Neural cell (in vitro differentiated cells): ENCODE results near the gene CAP2. TPM values are rescaled to one million over a fixed set of nuclear protein-coding genes. Genes with fewer than 3 reads are reported as not detected.

Source experiments
- H2AFZ ChIP-seq: fragments of 200-600, 300-800 bp; sonication (generic), shearing (Covaris generic); 2 replicates; pipeline ENCODE4 v1.6.0; 2014; ENCODE audit warnings: low read depth, mild to moderate bottlenecking, antibody characterized with exemption, low read length, moderate library complexity
- H3F3A ChIP-seq: fragments of 200-600 bp; shearing (Covaris generic); 2 replicates; pipeline ENCODE4 v1.6.1; 2016; ENCODE audit warnings: mild to moderate bottlenecking, moderate library complexity, mixed read lengths, antibody characterized with exemption, low read length; ENCODE audit not compliant: insufficient read depth, poor library complexity, severe bottlenecking
- H3K27ac ChIP-seq: fragments of 200-600, 300-800 bp; sonication (generic), shearing (Covaris generic); 2 replicates; pipeline ENCODE4 v1.5.1; 2014; ENCODE audit warnings: mild to moderate bottlenecking, low read length, moderate library complexity
- H3K27me3 ChIP-seq: fragments of 300-800, 200-600 bp; sonication (generic), shearing (Covaris generic); 2 replicates; pipeline ENCODE4 v1.6.0; 2014; ENCODE audit warnings: mild to moderate bottlenecking, low read depth, low read length, moderate library complexity; ENCODE audit not compliant: insufficient read depth
- H3K36me3 ChIP-seq: fragments of 300-800, 200-600 bp; sonication (generic), shearing (Covaris generic); 2 replicates; pipeline ENCODE4 v1.5.1; 2014; ENCODE audit warnings: mild to moderate bottlenecking, antibody characterized with exemption, low read length, moderate library complexity; ENCODE audit not compliant: insufficient read depth
- H3K4me2 ChIP-seq: fragments of 300-800, 200-600 bp; sonication (generic), shearing (Covaris generic); 2 replicates; pipeline ENCODE4 v1.6.0; 2014; ENCODE audit warnings: mild to moderate bottlenecking, low read length
- H3K4me3 ChIP-seq: fragments of 300-800, 200-600 bp; sonication (generic), shearing (Covaris generic); 2 replicates; pipeline ENCODE4 v1.5.1; 2014; ENCODE audit warnings: mild to moderate bottlenecking, low read length, moderate library complexity
- H3K79me2 ChIP-seq: fragments of 200-600 bp; shearing (Covaris generic); replicated peaks from 2 replicates; pipeline ENCODE4 v1.6.0; 2014; ENCODE audit warnings: mild to moderate bottlenecking, low read length, moderate library complexity; ENCODE audit not compliant: insufficient read depth
- H3K9ac ChIP-seq: fragments of 300-800, 200-600 bp; sonication (generic), shearing (Covaris generic); 2 replicates; pipeline ENCODE4 v1.6.1; 2016; ENCODE audit warnings: mild to moderate bottlenecking, low read length, mixed read lengths
- H3K9me2 ChIP-seq: fragments of 200-600 bp; shearing (Covaris generic); 2 replicates; pipeline ENCODE4 v1.6.1; 2016; ENCODE audit warnings: mild to moderate bottlenecking, low read length, mixed read lengths; ENCODE audit not compliant: insufficient read depth
- H3K9me3 ChIP-seq: fragments of 200-600, 300-800 bp; sonication (generic), shearing (Covaris generic); 2 replicates; pipeline ENCODE4 v1.6.1; 2016; ENCODE audit warnings: mild to moderate bottlenecking, mixed run types, low read length, moderate library complexity, mixed read lengths
- H4K20me1 ChIP-seq: fragments of 200-600 bp; shearing (Covaris generic); 2 replicates; pipeline ENCODE4 v1.6.1; 2016; ENCODE audit warnings: mild to moderate bottlenecking, mixed run types; ENCODE audit not compliant: insufficient read depth
- EP300 ChIP-seq: fragments of 450-650 bp; conservative IDR thresholded peaks from 2 replicates; pipeline ENCODE4 v1.6.1; 2014; ENCODE audit warnings: antibody characterized with exemption, mild to moderate bottlenecking, moderate library complexity; ENCODE audit not compliant: poor library complexity, severe bottlenecking
- EZH2 ChIP-seq: fragments of 200-600, 300-800 bp; shearing (Covaris generic), sonication (generic); IDR thresholded peaks from 2 replicates; pipeline ENCODE4 v1.6.1; 2014; ENCODE audit warnings: antibody characterized with exemption, low read length, borderline replicate concordance, mild to moderate bottlenecking; ENCODE audit not compliant: insufficient read depth, poor library complexity, severe bottlenecking
- MXI1 ChIP-seq: fragments of 450-650 bp; conservative IDR thresholded peaks from 2 replicates; pipeline ENCODE4 v1.6.1; 2014; ENCODE audit warnings: antibody characterized with exemption, mild to moderate bottlenecking; ENCODE audit not compliant: poor library complexity, severe bottlenecking
- POLR2AphosphoS5 ChIP-seq: IDR thresholded peaks from 2 replicates; pipeline ENCODE4 v1.6.1; 2012
- RAD21 ChIP-seq: fragments of 450-650 bp; conservative IDR thresholded peaks from 2 replicates; pipeline ENCODE4 v1.6.1; 2014; ENCODE audit warnings: antibody characterized with exemption, mild to moderate bottlenecking, moderate library complexity
- SMC3 ChIP-seq: fragments of 450-650 bp; conservative IDR thresholded peaks from 2 replicates; pipeline ENCODE4 v1.6.1; 2014; ENCODE audit warnings: antibody characterized with exemption, mild to moderate bottlenecking, moderate library complexity; ENCODE audit not compliant: poor library complexity
- TAF1 ChIP-seq: IDR thresholded peaks from 2 replicates; pipeline ENCODE4 v1.6.1; 2012; ENCODE audit warnings: low read depth
- polyA plus RNA-seq: library from polyadenylated mRNA; depleted of rRNA; stranded (reverse); fragments of >200 nt; gene quantifications from 2 replicates; pipeline ENCODE4 v1.2.3, GENCODE V29; 2014
- TF ChIP-seq, protein P1 (sequence below): IDR thresholded peaks from 2 replicates; pipeline ENCODE4 v1.6.1; 2012; ENCODE audit warnings: borderline replicate concordance
- TF ChIP-seq, protein P2 (sequence below): fragments of 450-650 bp; IDR thresholded peaks from 2 replicates; pipeline ENCODE4 v1.5.1; 2014; ENCODE audit warnings: antibody characterized with exemption, mild to moderate bottlenecking, moderate library complexity; ENCODE audit not compliant: poor library complexity, severe bottlenecking

The CAP2 gene
- polyA plus RNA-seq, 1 donor from 2014 or later: 13.4 TPM

DNA sequence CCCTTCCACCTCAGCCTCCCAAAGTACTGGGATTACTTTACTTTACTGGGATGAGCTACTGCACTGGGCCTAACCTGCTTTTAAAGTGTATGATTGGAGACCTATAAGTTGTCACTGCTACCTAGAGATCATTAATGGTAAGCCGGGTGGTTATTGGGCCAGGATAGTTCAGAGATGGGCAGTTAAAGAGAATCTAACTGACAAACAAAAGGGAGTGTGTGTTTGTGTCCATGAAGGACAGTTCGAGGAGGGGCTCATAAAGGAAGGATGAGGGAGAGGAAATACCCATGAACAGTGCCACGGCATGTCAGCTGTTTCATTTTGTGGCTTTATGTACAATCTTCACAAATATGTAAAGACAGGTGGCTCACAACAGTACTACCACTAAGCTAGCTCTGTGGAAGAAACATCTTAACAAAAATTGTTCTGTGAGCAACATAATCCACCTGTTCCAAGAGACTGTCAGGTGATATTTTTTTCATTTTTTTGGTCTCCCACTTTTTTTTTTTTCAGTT is 137.0 kb downstream of the CAP2 start:
- no peak overlapping the region for H2AFZ ChIP-seq
- H3K4me2 ChIP-seq: no peak overlapping the region
- H3K27ac ChIP-seq: no peak overlapping the region
- H3K9me2 ChIP-seq: no peaks in the 10 kb centered on the region
- H3K36me3 ChIP-seq: no peaks in the 10 kb centered on the region
- no peaks in the 10 kb centered on the region for H4K20me1 ChIP-seq
- no peak overlapping the region for H3K4me3 ChIP-seq
- H3K9me3 ChIP-seq: no peaks in the 10 kb centered on the region
- no peaks in the 10 kb centered on the region for H3K27me3 ChIP-seq
- H3K9ac ChIP-seq: no peak overlapping the region
- TF ChIP-seq, protein P1, sequence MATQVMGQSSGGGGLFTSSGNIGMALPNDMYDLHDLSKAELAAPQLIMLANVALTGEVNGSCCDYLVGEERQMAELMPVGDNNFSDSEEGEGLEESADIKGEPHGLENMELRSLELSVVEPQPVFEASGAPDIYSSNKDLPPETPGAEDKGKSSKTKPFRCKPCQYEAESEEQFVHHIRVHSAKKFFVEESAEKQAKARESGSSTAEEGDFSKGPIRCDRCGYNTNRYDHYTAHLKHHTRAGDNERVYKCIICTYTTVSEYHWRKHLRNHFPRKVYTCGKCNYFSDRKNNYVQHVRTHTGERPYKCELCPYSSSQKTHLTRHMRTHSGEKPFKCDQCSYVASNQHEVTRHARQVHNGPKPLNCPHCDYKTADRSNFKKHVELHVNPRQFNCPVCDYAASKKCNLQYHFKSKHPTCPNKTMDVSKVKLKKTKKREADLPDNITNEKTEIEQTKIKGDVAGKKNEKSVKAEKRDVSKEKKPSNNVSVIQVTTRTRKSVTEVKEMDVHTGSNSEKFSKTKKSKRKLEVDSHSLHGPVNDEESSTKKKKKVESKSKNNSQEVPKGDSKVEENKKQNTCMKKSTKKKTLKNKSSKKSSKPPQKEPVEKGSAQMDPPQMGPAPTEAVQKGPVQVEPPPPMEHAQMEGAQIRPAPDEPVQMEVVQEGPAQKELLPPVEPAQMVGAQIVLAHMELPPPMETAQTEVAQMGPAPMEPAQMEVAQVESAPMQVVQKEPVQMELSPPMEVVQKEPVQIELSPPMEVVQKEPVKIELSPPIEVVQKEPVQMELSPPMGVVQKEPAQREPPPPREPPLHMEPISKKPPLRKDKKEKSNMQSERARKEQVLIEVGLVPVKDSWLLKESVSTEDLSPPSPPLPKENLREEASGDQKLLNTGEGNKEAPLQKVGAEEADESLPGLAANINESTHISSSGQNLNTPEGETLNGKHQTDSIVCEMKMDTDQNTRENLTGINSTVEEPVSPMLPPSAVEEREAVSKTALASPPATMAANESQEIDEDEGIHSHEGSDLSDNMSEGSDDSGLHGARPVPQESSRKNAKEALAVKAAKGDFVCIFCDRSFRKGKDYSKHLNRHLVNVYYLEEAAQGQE: no peak
- no peak for TF ChIP-seq EZH2
- no peak for TF ChIP-seq EP300
- TF ChIP-seq, protein P2, sequence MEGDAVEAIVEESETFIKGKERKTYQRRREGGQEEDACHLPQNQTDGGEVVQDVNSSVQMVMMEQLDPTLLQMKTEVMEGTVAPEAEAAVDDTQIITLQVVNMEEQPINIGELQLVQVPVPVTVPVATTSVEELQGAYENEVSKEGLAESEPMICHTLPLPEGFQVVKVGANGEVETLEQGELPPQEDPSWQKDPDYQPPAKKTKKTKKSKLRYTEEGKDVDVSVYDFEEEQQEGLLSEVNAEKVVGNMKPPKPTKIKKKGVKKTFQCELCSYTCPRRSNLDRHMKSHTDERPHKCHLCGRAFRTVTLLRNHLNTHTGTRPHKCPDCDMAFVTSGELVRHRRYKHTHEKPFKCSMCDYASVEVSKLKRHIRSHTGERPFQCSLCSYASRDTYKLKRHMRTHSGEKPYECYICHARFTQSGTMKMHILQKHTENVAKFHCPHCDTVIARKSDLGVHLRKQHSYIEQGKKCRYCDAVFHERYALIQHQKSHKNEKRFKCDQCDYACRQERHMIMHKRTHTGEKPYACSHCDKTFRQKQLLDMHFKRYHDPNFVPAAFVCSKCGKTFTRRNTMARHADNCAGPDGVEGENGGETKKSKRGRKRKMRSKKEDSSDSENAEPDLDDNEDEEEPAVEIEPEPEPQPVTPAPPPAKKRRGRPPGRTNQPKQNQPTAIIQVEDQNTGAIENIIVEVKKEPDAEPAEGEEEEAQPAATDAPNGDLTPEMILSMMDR: no peak
- no peak for TF ChIP-seq RAD21
- no peak for TF ChIP-seq TAF1
- TF ChIP-seq POLR2AphosphoS5: no peak
- no peak for TF ChIP-seq MXI1
- no peak for TF ChIP-seq SMC3
- no peaks in the 10 kb centered on the region for H3F3A ChIP-seq
- H3K79me2 ChIP-seq: no peaks in the 10 kb centered on the region

DNA sequence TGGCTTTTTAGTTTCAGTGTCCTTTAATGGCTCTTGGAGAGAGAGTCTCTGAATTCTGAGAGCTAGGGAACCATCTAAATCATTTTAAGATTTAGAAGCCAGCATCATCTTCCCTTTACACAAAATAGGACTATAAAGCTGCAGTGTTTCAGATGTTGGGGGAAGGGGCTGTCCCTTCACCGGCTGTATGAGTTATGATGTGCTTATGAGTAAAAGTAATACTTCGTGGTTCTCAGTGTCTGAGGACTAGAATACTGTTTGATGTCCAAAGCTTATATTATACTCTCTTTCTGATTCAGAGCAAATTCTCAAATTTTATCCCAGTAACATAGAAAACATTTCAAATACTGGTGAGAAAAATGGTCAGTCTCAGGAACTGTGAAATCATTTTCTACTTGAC is 143.2 kb downstream of the CAP2 start:
- no peaks in the 10 kb centered on the region for H4K20me1 ChIP-seq
- H3K27ac ChIP-seq: no peak overlapping the region
- H3K4me3 ChIP-seq: no peak overlapping the region
- no peaks in the 10 kb centered on the region for H3K27me3 ChIP-seq
- no peak overlapping the region for H2AFZ ChIP-seq
- H3K9me2 ChIP-seq: no peaks in the 10 kb centered on the region
- no peaks in the 10 kb centered on the region for H3F3A ChIP-seq
- no peaks in the 10 kb centered on the region for H3K36me3 ChIP-seq
- no peak overlapping the region for H3K9ac ChIP-seq
- H3K4me2 ChIP-seq: no peak overlapping the region
- TF ChIP-seq, protein P2: no peak
- TF ChIP-seq EP300: no peak
- TF ChIP-seq TAF1: no peak
- no peak for TF ChIP-seq MXI1
- no peak for TF ChIP-seq RAD21
- no peak for TF ChIP-seq SMC3
- no peaks in the 10 kb centered on the region for H3K79me2 ChIP-seq
- no peaks in the 10 kb centered on the region for H3K9me3 ChIP-seq
